M059J (cell line): ENCODE data around the gene FLVCR1. TPM values are rescaled to one million over a fixed set of nuclear protein-coding genes. Genes with fewer than 3 reads are reported as not detected.

ENCODE experiments used
- DNase-seq: peaks from one replicate; pipeline ENCODE4 v3.0.0-alpha.2; 2012; ENCODE audit warnings: low read depth
- total RNA-seq: library from RNA; depleted of rRNA; stranded (reverse); fragments of >200 nt; shearing (Covaris generic); gene quantifications from 2 replicates; pipeline ENCODE4 v1.2.3, GENCODE V29; 2014; rRNA removed

The FLVCR1 gene
- total RNA-seq, 1 experiment from 2014 or later, result 8.1 TPM

DNA sequence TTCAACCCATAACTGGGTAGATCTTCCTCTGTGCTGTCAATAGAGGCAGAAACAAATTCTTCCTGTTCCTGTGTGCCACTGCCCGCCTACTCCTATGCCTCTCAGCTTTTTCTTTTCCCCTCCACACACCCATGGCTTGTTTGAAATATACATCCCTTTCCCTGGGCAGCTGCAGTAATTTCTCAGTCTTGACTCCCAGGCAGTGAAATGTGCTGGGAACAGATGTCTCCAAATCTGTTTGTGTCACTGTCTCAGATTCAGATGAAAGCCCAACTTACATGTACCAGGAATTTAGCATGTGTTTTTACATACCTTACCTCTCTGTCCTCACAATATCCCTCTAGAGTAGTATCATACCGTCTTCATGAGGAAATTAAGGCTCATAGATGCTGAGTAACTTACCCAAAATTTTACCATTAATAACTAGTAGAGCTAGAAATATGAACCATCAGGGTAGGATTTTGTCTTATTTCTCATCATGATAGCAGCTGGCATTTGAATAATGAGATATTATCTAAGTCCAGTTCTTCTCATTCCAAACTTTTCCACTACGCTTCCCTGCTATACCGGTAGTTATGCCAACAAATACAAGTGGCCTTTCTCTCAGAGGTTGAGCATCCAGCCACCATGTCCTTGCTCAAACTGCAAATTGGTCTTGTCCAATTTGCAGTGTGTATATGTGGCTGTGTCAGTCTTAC is 87.5 kb downstream of the FLVCR1 start:
- DNase-seq, result no peak

GRCh38 chr1:212946872-212947271 is 88.8 kb downstream of the FLVCR1 start:
- no peak for DNase-seq

Other genes starting within 250 kb of the FLVCR1 start
- 5.1 and 6.0 TPM in 2 replicates for gene ATF3, start 249.5 kb upstream of the FLVCR1 start, total RNA-seq
- gene BATF3, start 158.4 kb upstream of the FLVCR1 start, total RNA-seq, result 3.3 and 3.7 TPM in 2 replicates
- 44.5 and 87.9 TPM in 2 replicates for gene NSL1, start 66.5 kb upstream of the FLVCR1 start, total RNA-seq
- 12.5 and 15.7 TPM in 2 replicates for gene TATDN3, start 66.4 kb upstream of the FLVCR1 start, total RNA-seq
- 1.8 TPM in 1 of 2 replicates, not detected in the other for gene SPATA45, start 10.6 kb upstream of the FLVCR1 start, total RNA-seq
- gene VASH2, start 92.3 kb downstream of the FLVCR1 start, total RNA-seq, result 0.44 and 0.79 TPM in 2 replicates
- gene ANGEL2, start 157.6 kb downstream of the FLVCR1 start, total RNA-seq, result 19.1 and 31.8 TPM in 2 replicates
- gene RPS6KC1, start 193.0 kb downstream of the FLVCR1 start, total RNA-seq, result 23.6 and 27.4 TPM in 2 replicates